Forelimb muscle (tissue), 1 donor: ENCODE data around the gene HTR7. TPM values are rescaled to one million over a fixed set of nuclear protein-coding genes. Genes with fewer than 3 reads are reported as not detected.
"Not testable (repeated sequence)": the region's sequence is repeated elsewhere in the genome, so short reads cannot be mapped to it uniquely, and the experiment has no call there.

Source experiments
- DNase-seq: peaks from one replicate; pipeline ENCODE4 v3.0.0-alpha.2; 2013; ENCODE audit warnings: low read depth
- polyA plus RNA-seq: library from polyadenylated mRNA; unstranded; fragments of 120-200 nt; gene quantifications from one replicate; pipeline ENCODE4 v1.2.1, GENCODE V29; 2013; ENCODE audit not compliant: insufficient read length

The HTR7 gene
- 0.18 TPM for polyA plus RNA-seq

GRCh38 chr10:90857635-90858460, at the start of gene HTR7:
Gene HTR7, minus strand, starts transcription at chr10:90858039. Its CDS starts 368 bp downstream, at chr10:90857671.
- no peak for DNase-seq

DNA sequence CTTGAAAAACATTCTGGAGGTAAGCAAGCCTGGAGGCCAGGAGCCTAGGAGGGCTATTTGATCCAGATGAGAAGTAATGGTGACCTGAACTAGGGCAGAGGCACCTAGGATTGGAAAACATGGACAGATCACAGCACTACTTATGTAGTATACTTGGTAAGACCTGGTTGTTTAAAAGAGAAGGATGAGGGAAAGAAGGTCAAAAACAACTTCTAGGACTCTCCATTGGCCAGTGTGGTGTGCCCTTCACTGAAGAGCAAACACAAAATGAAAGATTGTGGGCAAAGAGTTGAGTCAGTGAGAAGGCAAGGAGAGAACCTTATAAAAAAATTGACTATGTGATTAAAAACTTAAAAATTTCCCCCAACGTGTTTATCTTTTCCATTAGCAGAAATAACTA, 48.8 kb upstream of the HTR7 start:
- no peak for DNase-seq

DNA sequence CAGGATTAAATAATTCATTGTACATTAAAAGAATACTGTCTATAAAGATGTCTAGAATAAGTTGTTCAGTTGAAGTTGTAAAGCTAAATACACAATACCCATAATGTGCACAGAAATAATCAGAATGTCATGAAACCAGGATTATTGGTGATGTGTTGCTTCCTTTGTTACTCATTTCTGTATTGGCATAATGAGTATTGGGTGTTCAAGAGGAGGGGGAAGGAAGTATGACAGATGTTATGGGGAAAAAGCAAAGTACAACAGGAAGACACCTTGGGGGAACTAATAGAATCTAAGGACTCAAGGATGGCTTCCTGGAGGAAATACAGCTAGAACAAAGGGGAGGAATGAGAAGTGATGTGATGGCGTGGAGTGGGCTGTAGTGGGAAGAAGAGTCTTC, 48.1 kb upstream of the HTR7 start:
- no peak for DNase-seq

DNA sequence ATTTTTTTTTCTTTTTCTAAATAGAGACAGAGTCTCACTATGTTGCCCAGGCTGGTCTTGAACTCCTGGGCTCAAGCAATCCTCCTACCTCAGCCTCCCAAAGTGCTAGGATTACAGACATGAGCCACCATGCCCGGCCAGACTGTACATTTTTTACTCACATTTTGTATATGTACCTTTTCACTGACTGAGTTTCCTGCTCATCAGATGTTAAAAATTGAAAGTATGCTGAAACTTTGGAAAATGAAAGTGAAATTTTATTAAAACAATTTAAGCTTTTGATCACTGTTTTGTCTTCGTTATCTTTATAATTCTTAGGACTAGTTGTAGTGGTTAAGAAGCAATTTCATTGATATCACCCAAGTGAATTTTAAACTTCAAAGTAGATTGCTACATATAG, 39.1 kb upstream of the HTR7 start:
- DNase-seq, result not testable (repeated sequence)

DNA sequence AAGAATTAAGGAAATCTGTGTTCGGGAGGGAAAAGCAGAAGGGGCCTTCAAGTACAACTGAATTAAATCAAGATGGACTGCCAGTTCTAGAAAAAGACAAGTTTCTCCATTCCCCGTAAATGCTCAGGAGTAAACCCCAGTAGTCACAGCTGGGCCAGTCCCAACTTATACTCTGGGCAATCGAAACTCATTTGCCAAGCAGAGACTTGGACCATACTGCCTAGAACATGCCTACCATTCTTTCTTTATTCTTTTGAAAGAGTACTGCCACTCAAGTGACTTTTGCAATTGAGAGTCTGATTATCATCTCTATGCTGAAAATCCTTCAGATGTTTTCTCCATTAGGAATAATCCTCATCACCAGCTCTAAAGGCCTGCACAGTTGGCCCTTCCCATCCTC, 35.4 kb upstream of the HTR7 start:
- DNase-seq, result no peak

DNA sequence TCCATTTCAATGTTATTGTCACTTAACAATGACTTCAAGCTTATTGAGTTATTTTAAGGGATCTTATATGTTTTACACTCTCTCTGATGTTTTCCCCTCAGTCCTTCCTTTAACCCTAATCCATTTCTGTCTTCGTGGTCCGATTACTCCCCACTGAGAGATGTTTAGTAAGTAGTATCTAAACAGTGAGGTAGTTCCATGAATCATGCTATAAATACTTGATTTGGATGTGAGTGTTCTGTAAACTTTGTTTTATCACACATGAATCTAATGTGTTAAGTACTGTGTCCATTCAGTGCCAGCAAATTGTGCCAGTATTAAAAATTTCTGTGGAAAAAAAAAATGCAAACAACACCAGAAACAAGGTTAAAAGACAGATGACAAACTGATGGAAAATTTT, 32.5 kb upstream of the HTR7 start:
- no peak for DNase-seq

DNA sequence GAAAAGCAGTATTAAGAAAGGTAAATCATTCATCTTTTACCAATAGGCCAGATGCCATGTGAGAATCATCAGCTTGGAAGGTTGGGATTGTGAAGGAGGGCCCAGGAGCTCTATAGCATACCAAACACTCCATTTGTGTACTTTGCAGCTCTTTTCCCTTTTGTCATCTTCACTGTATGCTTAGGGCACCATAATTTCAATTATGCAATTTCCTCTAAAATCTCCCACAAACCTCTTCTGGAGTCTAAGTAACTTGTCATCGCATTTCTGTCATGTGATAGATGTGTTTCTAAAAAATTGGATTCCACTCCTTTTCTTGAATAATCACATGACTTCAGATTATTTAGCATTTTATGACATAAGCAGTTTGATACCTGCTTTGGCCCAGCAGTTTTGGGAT, 31.8 kb upstream of the HTR7 start:
- no peak for DNase-seq

DNA sequence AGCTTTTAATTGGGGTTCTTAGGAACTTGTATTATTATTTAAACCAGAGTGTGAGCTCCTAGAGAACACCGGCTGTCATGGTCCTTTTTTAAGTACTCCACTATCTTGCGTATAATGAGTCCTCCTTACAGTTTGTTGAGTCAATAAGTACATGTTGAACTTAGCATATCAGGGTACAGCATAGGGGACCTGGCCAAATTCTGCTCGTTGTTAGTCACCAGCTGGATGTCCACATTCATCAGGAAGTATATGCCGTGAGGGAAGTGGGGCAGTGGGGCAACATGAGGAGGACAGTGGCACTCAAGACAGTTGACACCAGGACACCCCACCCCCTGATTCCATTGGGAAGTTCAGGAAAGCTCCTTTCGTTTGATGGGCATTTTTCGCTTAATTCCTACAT, 30.5 kb upstream of the HTR7 start:
- DNase-seq, result no peak

GRCh38 chr10:90887555-90887954, 29.7 kb upstream of the HTR7 start:
- DNase-seq, result no peak

DNA sequence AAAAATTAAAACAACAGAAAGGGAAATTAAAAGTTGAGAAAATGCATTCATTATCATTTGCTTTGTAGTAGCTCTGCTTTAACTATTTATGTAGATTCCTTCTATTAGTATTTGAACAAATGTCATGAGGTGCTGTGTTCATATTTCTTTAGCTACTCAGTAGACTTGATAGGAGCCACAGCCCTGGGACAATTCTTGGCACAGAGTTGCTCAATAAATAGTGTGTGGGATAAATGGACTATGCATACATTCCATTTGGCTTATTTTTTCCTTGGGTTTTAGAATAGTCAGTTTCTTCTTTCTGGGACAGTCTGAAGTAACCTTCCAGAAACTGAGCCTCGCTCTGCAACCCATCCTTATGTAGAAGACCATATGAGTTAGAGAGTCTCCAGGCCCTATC, 27.3 kb upstream of the HTR7 start:
- no peak for DNase-seq

DNA sequence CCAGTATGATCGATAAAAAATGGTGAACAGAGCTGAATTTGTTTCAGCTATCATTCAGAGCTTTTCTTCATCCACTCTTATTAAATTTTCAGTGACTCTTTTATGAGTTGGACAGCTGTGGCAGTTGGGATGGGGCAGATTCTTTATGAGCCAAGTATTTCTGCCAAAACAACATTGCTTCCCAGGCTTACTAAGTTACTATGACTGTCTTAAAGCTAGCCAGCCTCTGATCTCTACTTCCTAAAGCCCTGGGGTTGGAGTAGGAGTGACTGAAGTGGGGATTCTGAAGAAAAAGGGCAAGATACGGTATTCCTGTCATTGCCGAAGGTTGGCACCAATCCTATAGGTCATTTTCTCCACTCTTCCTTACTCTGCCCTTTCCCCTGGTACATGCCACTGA, 26.6 kb upstream of the HTR7 start:
- DNase-seq, result no peak

- not testable (repeated sequence) for DNase-seq
These were observed 22.4 kb upstream of the HTR7 start for GRCh38 chr10:90880059-90880719.

DNA sequence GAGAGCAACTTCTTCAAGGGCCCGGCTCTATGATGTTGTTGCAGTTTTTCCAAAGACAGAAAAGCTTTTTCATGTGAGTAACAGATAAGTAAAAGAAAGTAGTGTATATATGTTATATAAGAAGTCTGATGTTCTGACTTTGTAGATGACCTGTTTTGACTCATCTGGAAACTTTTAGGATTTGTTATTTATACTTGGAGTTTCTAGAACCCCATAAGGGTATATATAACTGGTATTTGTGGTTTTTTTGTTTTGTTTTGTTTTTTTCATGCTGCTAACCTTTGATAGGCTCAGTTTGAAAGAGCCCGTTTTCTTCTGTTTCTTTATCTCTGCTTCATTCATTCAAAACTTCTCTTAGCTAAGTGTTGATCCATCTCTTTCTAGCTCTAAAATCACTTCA, 21.2 kb upstream of the HTR7 start:
- no peak for DNase-seq

GRCh38 chr10:90872648-90873020, 14.8 kb upstream of the HTR7 start:
- no peak for DNase-seq

- no peak for DNase-seq
These were observed 14.2 kb upstream of the HTR7 start, which contains the start of gene RPP30 for GRCh38 chr10:90871766-90872647. Gene RPP30, plus strand, starts transcription at chr10:90871974. Its CDS starts 13 bp downstream, at chr10:90871987.

DNA sequence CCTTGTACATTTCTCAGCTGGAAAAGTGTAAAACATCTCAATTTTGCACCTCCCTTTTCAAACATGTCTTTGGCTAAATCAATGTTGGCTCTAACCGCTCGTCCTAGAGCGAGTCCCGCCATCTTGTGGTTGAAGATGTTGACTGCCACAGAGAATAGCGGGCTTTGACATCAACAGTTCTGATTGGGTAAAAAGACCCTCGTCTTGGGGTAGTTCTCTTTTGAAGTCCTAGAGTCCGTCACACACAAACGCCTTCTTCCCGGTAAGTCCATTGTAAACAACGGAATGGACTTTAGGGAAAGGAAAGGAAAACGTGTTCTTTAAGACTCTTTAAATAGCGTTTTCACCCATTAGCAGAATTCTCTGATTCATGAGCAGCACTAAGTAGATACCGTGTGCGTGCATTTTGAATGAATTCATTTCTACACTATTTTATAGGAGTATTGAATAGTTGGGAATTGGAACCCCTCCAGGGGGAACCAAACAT, 13.5 kb upstream of the HTR7 start:
- no peak for DNase-seq

- no peak for DNase-seq
These were observed 8.3 kb upstream of the HTR7 start for GRCh38 chr10:90866050-90866598.

DNA sequence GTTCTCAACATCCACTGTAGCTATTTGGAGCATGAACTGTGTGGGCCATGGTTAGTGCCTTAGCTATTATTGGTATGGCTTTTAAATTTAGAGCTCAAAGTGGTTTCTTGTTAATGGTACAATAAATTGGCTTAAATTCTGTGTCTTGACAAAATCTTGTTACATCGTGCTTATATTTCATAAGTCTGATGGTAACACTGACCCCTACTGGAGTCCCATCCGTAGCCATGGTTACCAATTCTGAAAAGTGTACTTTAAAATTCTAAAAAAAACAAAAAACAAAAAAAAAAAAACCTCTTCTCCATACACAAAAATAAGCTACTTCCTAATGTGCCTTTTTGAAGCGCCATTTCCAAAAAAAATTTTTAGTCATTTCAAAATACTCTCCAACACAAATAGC, 7.6 kb upstream of the HTR7 start:
- DNase-seq, result no peak

- no peak for DNase-seq
These were observed 5.2 kb upstream of the HTR7 start for GRCh38 chr10:90862908-90863514.

GRCh38 chr10:90860790-90861189, 3.0 kb upstream of the HTR7 start:
- DNase-seq, result no peak

- DNase-seq, result no peak
These were observed 1.5 kb upstream of the HTR7 start for GRCh38 chr10:90859321-90859751.
